Measurements from ENCODE around the gene PRSS23. TPM values are rescaled to one million over a fixed set of nuclear protein-coding genes. Genes with fewer than 3 reads are reported as not detected.
"Not testable (repeated sequence)": the region's sequence is repeated elsewhere in the genome, so short reads cannot be mapped to it uniquely, and the experiment has no call there.

The PRSS23 gene
- polyA plus RNA-seq, 1 donor from 2014 or later: 3.6 TPM

- Histone ChIP-seq H3K9ac (ENCODE audit: low read length) (no peak overlapping the region), H3K4me2 (ENCODE audit: low read length) (no peak overlapping the region), H3K27ac (ENCODE audit: low read length) (no peak overlapping the region)
Observed at GRCh38 chr11:86818462-86819192, 18.3 kb downstream of the PRSS23 start.

GRCh38 chr11:86824139-86824538 is 23.8 kb downstream of the PRSS23 start:
- not testable (repeated sequence) for H3F3A ChIP-seq (ENCODE audit: insufficient read depth, low read length, poor library complexity, severe bottlenecking); H3K79me2 ChIP-seq (replicated peaks; ENCODE audit: insufficient read depth, low read length); H3K4me2 ChIP-seq (ENCODE audit: low read length); H3K9me2 ChIP-seq (ENCODE audit: insufficient read depth, low read length); H2AFZ ChIP-seq (ENCODE audit: low read depth, low read length); H3K36me3 ChIP-seq (ENCODE audit: insufficient read depth, low read length); H3K9ac ChIP-seq (ENCODE audit: low read length); H3K9me3 ChIP-seq (ENCODE audit: low read length); H3K27me3 ChIP-seq (ENCODE audit: insufficient read depth, low read depth, low read length); H3K27ac ChIP-seq (ENCODE audit: low read length); H3K4me3 ChIP-seq (ENCODE audit: low read length); H4K20me1 ChIP-seq (ENCODE audit: insufficient read depth)

More at GRCh38 chr11:86818462-86819192, 18.3 kb downstream of the PRSS23 start:
- no peaks in the 10 kb centered on the region for H3K27me3 ChIP-seq (ENCODE audit: insufficient read depth, low read depth, low read length)
- no peak overlapping the region for H3K4me3 ChIP-seq (ENCODE audit: low read length)
- H3F3A ChIP-seq (ENCODE audit: insufficient read depth, low read length, poor library complexity, severe bottlenecking): no peaks in the 10 kb centered on the region
- no peaks in the 10 kb centered on the region for H3K9me3 ChIP-seq (ENCODE audit: low read length)
- H2AFZ ChIP-seq (ENCODE audit: low read depth, low read length): no peak overlapping the region
- no peaks in the 10 kb centered on the region for H3K9me2 ChIP-seq (ENCODE audit: insufficient read depth, low read length)
- H4K20me1 ChIP-seq (ENCODE audit: insufficient read depth): no peaks in the 10 kb centered on the region
- H3K36me3 ChIP-seq (ENCODE audit: insufficient read depth, low read length): no peaks in the 10 kb centered on the region
- TF ChIP-seq REST (IDR thresholded peaks at IDR 0.05; ENCODE audit: borderline replicate concordance) (no peak), EZH2 (IDR thresholded peaks at IDR 0.05; ENCODE audit: borderline replicate concordance, insufficient read depth, low read length, poor library complexity, severe bottlenecking) (no peak), RAD21 (conservative IDR thresholded peaks at IDR 0.05) (peak; percentile 95), SMC3 (conservative IDR thresholded peaks at IDR 0.05; ENCODE audit: poor library complexity) (peak; percentile 95), CTCF (IDR thresholded peaks at IDR 0.05; ENCODE audit: poor library complexity, severe bottlenecking) (peak; percentile 88), POLR2AphosphoS5 (IDR thresholded peaks at IDR 0.05) (no peak)
- H3K79me2 ChIP-seq (replicated peaks; ENCODE audit: insufficient read depth, low read length): no peaks in the 10 kb centered on the region

GRCh38 chr11:86834376-86834775 is 34.0 kb downstream of the PRSS23 start:
- H4K20me1 ChIP-seq (ENCODE audit: insufficient read depth); H3F3A ChIP-seq (ENCODE audit: insufficient read depth, low read length, poor library complexity, severe bottlenecking); H3K9me3 ChIP-seq (ENCODE audit: low read length); H3K4me2 ChIP-seq (ENCODE audit: low read length); H3K27me3 ChIP-seq (ENCODE audit: insufficient read depth, low read depth, low read length); H3K79me2 ChIP-seq (replicated peaks; ENCODE audit: insufficient read depth, low read length); H3K27ac ChIP-seq (ENCODE audit: low read length); H3K9ac ChIP-seq (ENCODE audit: low read length); H3K9me2 ChIP-seq (ENCODE audit: insufficient read depth, low read length); H2AFZ ChIP-seq (ENCODE audit: low read depth, low read length); H3K36me3 ChIP-seq (ENCODE audit: insufficient read depth, low read length); H3K4me3 ChIP-seq (ENCODE audit: low read length): not testable (repeated sequence)

- H3F3A ChIP-seq (ENCODE audit: insufficient read depth, low read length, poor library complexity, severe bottlenecking); H3K36me3 ChIP-seq (ENCODE audit: insufficient read depth, low read length); H3K4me3 ChIP-seq (ENCODE audit: low read length); H3K9me3 ChIP-seq (ENCODE audit: low read length); H3K27me3 ChIP-seq (ENCODE audit: insufficient read depth, low read depth, low read length); H3K9ac ChIP-seq (ENCODE audit: low read length); H3K9me2 ChIP-seq (ENCODE audit: insufficient read depth, low read length); H3K4me2 ChIP-seq (ENCODE audit: low read length); H2AFZ ChIP-seq (ENCODE audit: low read depth, low read length); H4K20me1 ChIP-seq (ENCODE audit: insufficient read depth); H3K79me2 ChIP-seq (replicated peaks; ENCODE audit: insufficient read depth, low read length); H3K27ac ChIP-seq (ENCODE audit: low read length): not testable (repeated sequence)
Observed at GRCh38 chr11:86844762-86845508, 44.6 kb downstream of the PRSS23 start.

All from neural cell (in vitro differentiated cells).